Measurements from ENCODE around the gene CDH13. TPM values are rescaled to one million over a fixed set of nuclear protein-coding genes. Genes with fewer than 3 reads are reported as not detected.

CDH13 gene
- total RNA-seq, 1 donor from 2014 or later = not detected

DNA sequence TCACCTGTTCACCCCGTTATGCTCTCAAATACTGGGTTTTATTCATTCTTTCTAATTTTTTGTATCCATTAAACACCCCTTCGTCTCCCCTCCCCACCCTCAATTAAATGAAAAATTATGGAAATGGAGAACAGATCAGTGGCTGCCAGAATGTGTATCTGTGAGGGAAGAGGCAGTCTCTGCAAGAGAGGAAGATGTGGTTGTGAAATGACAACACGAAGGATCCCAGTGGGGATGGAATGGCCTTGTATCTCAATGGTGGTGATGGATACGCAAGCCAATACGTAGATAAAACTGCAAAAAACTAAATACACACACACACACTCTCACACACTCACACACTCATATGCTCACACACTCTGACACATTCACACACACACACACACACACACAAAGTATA is 570.7 kb downstream of the CDH13 start:
- ChIA-PET POLR2A (no interaction called here), CTCF (no interaction called here)
- DNase-seq (no peak), ATAC-seq (ENCODE audit: low read depth) (no peak)
- no peak overlapping the region for H3K4me3 Mint-ChIP-seq
- H3K36me3 Mint-ChIP-seq (ENCODE audit: low read depth) = no peaks in the 10 kb centered on the region
- H3K27me3 Mint-ChIP-seq = no peaks in the 10 kb centered on the region
- no peak overlapping the region for H3K27ac Mint-ChIP-seq
- no peaks in the 10 kb centered on the region for H3K4me1 Mint-ChIP-seq
- intact Hi-C loops (cut with micrococcal nuclease) = no loop called here
- peaks cover 3% of the 10 kb centered on the region for H3K9me3 Mint-ChIP-seq
- TF ChIP-seq, protein P1, sequence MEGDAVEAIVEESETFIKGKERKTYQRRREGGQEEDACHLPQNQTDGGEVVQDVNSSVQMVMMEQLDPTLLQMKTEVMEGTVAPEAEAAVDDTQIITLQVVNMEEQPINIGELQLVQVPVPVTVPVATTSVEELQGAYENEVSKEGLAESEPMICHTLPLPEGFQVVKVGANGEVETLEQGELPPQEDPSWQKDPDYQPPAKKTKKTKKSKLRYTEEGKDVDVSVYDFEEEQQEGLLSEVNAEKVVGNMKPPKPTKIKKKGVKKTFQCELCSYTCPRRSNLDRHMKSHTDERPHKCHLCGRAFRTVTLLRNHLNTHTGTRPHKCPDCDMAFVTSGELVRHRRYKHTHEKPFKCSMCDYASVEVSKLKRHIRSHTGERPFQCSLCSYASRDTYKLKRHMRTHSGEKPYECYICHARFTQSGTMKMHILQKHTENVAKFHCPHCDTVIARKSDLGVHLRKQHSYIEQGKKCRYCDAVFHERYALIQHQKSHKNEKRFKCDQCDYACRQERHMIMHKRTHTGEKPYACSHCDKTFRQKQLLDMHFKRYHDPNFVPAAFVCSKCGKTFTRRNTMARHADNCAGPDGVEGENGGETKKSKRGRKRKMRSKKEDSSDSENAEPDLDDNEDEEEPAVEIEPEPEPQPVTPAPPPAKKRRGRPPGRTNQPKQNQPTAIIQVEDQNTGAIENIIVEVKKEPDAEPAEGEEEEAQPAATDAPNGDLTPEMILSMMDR (IDR thresholded peaks at IDR 0.05) = no peak

DNA sequence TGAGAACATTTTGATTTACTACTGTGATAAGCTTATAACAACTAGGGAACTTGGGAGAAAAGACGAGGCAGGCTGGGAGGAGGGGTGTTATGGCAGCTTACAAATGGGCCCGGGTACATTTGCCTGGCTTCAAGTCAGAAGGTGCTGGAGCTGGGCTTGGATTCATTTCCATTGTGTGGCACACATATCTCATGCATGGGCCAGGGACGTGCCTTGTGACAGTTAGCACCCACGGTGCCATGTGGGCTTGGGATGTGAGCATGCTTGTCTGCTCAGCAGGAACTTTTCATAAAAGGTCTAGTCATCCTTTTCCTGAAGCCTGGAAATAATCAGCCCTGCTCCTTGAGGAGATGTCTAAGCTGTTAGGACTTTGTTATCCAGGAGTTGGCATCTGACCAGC is 572.2 kb downstream of the CDH13 start:
- H3K27me3 Mint-ChIP-seq = no peaks in the 10 kb centered on the region
- TF ChIP-seq, protein P1 (IDR thresholded peaks at IDR 0.05) = no peak

DNA sequence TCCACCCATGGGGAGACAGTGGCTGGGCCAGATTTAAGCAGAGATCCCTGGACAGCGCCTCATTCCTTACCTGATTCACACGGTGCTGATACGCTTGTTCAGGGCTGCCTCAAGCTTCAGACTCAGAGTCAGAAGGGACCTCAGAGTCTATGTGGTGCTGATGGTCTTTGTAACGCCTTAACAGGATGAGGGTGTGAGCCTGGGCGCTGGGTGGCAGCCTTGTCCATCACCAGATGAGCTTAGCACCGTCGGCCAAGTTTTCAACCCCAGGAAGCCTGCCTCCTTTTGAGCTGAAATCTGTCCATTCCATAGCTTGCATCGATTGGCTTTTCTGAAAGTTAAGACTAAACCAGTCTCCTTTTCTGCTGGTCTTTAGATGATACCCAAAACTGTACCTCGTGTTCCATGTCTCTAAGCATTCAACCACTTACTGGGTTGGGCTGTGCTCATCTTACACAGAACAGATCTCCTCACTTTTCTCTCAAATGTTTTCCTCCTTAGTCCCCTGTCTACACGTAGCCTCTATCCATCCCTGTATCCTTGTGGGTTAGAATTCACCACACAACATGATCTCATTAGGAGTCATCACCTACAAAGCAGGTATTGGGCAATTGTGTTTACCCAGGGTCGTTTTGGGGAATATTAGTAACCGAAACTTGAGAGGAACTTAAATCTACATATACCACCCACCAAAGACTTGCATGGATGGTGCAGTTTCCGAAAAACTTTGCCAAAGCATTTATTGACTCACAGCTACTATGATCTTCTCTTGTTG is 573.4 kb downstream of the CDH13 start:
- intact Hi-C loops (cut with micrococcal nuclease) = no loop called here
- Mint-ChIP-seq H3K4me1 (no peaks in the 10 kb centered on the region), H3K27ac (no peak overlapping the region), H3K36me3 (ENCODE audit: low read depth) (no peaks in the 10 kb centered on the region), H3K27me3 (no peaks in the 10 kb centered on the region), H3K9me3 (peaks cover 3% of the 10 kb centered on the region), H3K4me3 (no peak overlapping the region)
- POLR2A ChIA-PET = no interaction called here
- DNase-seq (no peak), ATAC-seq (ENCODE audit: low read depth) (no peak)
- CTCF ChIA-PET = no interaction called here
- TF ChIP-seq, protein P1 (IDR thresholded peaks at IDR 0.05) = no peak

More for the DNA sequence above, 572.2 kb downstream of the CDH13 start:
- H3K9me3 Mint-ChIP-seq = peaks cover 3% of the 10 kb centered on the region
- no peaks in the 10 kb centered on the region for H3K36me3 Mint-ChIP-seq (ENCODE audit: low read depth)
- H3K27ac Mint-ChIP-seq = no peak overlapping the region
- no peak for ATAC-seq (ENCODE audit: low read depth)
- DNase-seq = no peak
- H3K4me3 Mint-ChIP-seq = no peak overlapping the region
- H3K4me1 Mint-ChIP-seq = no peaks in the 10 kb centered on the region
- ChIA-PET POLR2A (no interaction called here), CTCF (no interaction called here)
- intact Hi-C loops (cut with micrococcal nuclease) = no loop called here

DNA sequence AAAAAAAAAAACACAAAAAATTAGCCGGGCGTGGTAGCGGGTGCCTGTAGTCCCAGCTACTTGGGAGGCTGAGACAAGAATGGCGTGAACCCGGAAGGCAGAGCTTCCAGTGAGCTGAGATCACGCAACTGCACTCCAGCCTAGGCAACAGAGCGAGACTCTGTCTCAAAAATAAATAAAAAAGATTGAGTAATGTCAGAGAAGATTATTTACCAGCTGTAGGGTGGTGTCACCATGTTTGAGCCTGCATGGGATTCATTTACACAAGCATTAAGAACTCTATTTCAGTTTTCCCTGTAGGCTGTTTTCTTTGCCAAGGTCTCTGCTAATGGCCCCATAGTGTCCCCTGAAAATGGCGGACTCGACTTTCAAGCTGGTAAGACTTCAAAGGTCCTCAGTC is 575.0 kb downstream of the CDH13 start:
- intact Hi-C loops (cut with micrococcal nuclease) = no loop called here
- ChIA-PET CTCF (no interaction called here), POLR2A (no interaction called here)
- TF ChIP-seq, protein P1 (IDR thresholded peaks at IDR 0.05) = no peak
- DNase-seq (no peak), ATAC-seq (ENCODE audit: low read depth) (no peak)
- Mint-ChIP-seq H3K9me3 (no peaks in the 10 kb centered on the region), H3K4me1 (no peaks in the 10 kb centered on the region), H3K27me3 (no peaks in the 10 kb centered on the region), H3K36me3 (ENCODE audit: low read depth) (no peaks in the 10 kb centered on the region), H3K4me3 (no peak overlapping the region), H3K27ac (no peak overlapping the region)

DNA sequence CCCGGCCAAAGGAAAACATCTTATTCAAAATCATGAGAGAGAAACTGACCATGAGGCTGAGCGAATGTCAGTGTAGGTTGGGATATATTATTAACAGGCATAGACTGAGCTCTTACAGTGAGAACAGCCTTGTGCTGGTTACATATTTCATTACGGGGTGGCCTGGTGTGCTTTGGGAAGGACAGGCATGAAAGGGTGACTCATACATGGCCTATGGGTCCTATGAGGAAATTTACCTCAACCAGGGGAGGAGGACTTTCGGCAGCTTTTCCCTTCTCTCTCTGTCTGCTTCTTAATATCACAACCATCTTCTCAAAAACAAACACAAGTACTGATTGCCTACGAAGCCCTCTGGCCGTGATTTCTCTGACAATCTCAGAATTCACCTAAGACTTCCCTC is 579.1 kb downstream of the CDH13 start:
- CTCF ChIA-PET = no interaction called here
- ATAC-seq (ENCODE audit: low read depth) = no peak
- intact Hi-C loops (cut with micrococcal nuclease) = no loop called here
- Mint-ChIP-seq H3K4me3 (no peak overlapping the region), H3K27me3 (no peaks in the 10 kb centered on the region), H3K9me3 (no peaks in the 10 kb centered on the region), H3K4me1 (no peaks in the 10 kb centered on the region), H3K36me3 (ENCODE audit: low read depth) (no peaks in the 10 kb centered on the region), H3K27ac (no peak overlapping the region)
- TF ChIP-seq, protein P1 (IDR thresholded peaks at IDR 0.05) = no peak
- no peak for DNase-seq
- POLR2A ChIA-PET = no interaction called here

Measured in activated B cell treated with CpG ODN at 0.5 μM for 24 hours (primary cell).